A172 (cell line): Measurements from ENCODE around the gene SHPK. TPM values are rescaled to one million over a fixed set of nuclear protein-coding genes. Genes with fewer than 3 reads are reported as not detected.
A peak's percentile ranks its signal among the peaks of the same experiment; 100 is the strongest.
"Not testable (repeated sequence)": the region's sequence is repeated elsewhere in the genome, so short reads cannot be mapped to it uniquely, and the experiment has no call there.

Experiments used
- DNase-seq: peaks from one replicate; pipeline ENCODE4 v3.0.0-alpha.2; 2015; ENCODE audit warnings: low spot score
- total RNA-seq: library from RNA; depleted of rRNA; stranded (reverse); fragments of >200 nt; shearing (Covaris generic); gene quantifications from 2 replicates; pipeline ENCODE4 v1.2.3, GENCODE V29; 2014

Gene SHPK
- total RNA-seq, 1 experiment from 2014 or later: 27.6 TPM

- no peak for DNase-seq
These were observed 45.8 kb downstream of the SHPK start for GRCh38 chr17:3590231-3590630.

GRCh38 chr17:3589784-3590183 is 46.3 kb downstream of the SHPK start:
- no peak for DNase-seq

GRCh38 chr17:3585826-3586225 is 50.2 kb downstream of the SHPK start:
- DNase-seq: no peak

- DNase-seq: no peak
These were observed 52.6 kb downstream of the SHPK start for GRCh38 chr17:3583456-3583855.

- DNase-seq: no peak
These were observed 53.1 kb downstream of the SHPK start for GRCh38 chr17:3582915-3583314.

GRCh38 chr17:3578667-3579066 is 57.4 kb downstream of the SHPK start:
- not testable (repeated sequence) for DNase-seq

- DNase-seq: no peak
These were observed 59.1 kb downstream of the SHPK start for GRCh38 chr17:3576970-3577369.

GRCh38 chr17:3575511-3575910 is 60.5 kb downstream of the SHPK start:
- peak; percentile 82 for DNase-seq

GRCh38 chr17:3574231-3574630 is 61.8 kb downstream of the SHPK start:
- DNase-seq: no peak

GRCh38 chr17:3573246-3574100 is 62.6 kb downstream of the SHPK start:
- no peak for DNase-seq

- DNase-seq: no peak
These were observed 63.8 kb downstream of the SHPK start for GRCh38 chr17:3572231-3572630.

GRCh38 chr17:3571043-3571900 is 64.8 kb downstream of the SHPK start:
- no peak for DNase-seq

GRCh38 chr17:3569534-3570137 is 66.4 kb downstream of the SHPK start:
- no peak for DNase-seq

GRCh38 chr17:3566551-3566950 is 69.5 kb downstream of the SHPK start:
- no peak for DNase-seq

- no peak for DNase-seq
These were observed 70.9 kb downstream of the SHPK start for GRCh38 chr17:3565143-3565542.

GRCh38 chr17:3564241-3564640 is 71.8 kb downstream of the SHPK start:
- DNase-seq: not testable (repeated sequence)

- no peak for DNase-seq
These were observed 76.8 kb downstream of the SHPK start for GRCh38 chr17:3559270-3559645.

GRCh38 chr17:3558603-3559269 is 77.3 kb downstream of the SHPK start:
- DNase-seq: peak; percentile 92
